Non-pigmented ciliary epithelial cell (primary cell): ENCODE results near the gene AHCYL1.
"Not testable (repeated sequence)": the region's sequence is repeated elsewhere in the genome, so short reads cannot be mapped to it uniquely, and the experiment has no call there.

Source experiments
- DNase-seq: peaks from one replicate; pipeline ENCODE4 v3.0.0-alpha.2; 2010; ENCODE audit warnings: low read depth

Gene AHCYL1

GRCh38 chr1:110002695-110003094 is 18.1 kb downstream of the AHCYL1 start:
- DNase-seq, result no peak

GRCh38 chr1:110003747-110004428 is 19.3 kb downstream of the AHCYL1 start:
- peak; percentile 97 for DNase-seq

- DNase-seq, result no peak
These were observed 20.0 kb downstream of the AHCYL1 start for GRCh38 chr1:110004583-110004982.

- peak; percentile 37 for DNase-seq
These were observed 21.4 kb downstream of the AHCYL1 start for GRCh38 chr1:110005971-110006370.

- no peak for DNase-seq
These were observed 22.0 kb downstream of the AHCYL1 start for GRCh38 chr1:110006516-110006915.

- DNase-seq, result no peak
These were observed 22.7 kb downstream of the AHCYL1 start for GRCh38 chr1:110007046-110007830.

GRCh38 chr1:110008971-110009565 is 24.5 kb downstream of the AHCYL1 start:
- DNase-seq, result no peak

GRCh38 chr1:110011527-110012041 is 27.0 kb downstream of the AHCYL1 start:
- no peak for DNase-seq

GRCh38 chr1:110012100-110012780 is 27.7 kb downstream of the AHCYL1 start:
- no peak for DNase-seq

- DNase-seq, result no peak
These were observed 33.2 kb downstream of the AHCYL1 start for GRCh38 chr1:110017792-110018191.

- DNase-seq, result no peak
These were observed 33.8 kb downstream of the AHCYL1 start for GRCh38 chr1:110018396-110018795.

GRCh38 chr1:110019770-110020169 is 35.2 kb downstream of the AHCYL1 start:
- DNase-seq, result no peak

GRCh38 chr1:110021285-110021684 is 36.7 kb downstream of the AHCYL1 start:
- no peak for DNase-seq

GRCh38 chr1:110024613-110025012 is 40.0 kb downstream of the AHCYL1 start:
- DNase-seq, result no peak

GRCh38 chr1:110030687-110031086 is 46.1 kb downstream of the AHCYL1 start:
- not testable (repeated sequence) for DNase-seq

- DNase-seq, result no peak
These were observed 47.8 kb downstream of the AHCYL1 start for GRCh38 chr1:110032327-110032726.

GRCh38 chr1:110033421-110033820 is 48.9 kb downstream of the AHCYL1 start:
- no peak for DNase-seq

- DNase-seq, result no peak
These were observed 49.5 kb downstream of the AHCYL1 start for GRCh38 chr1:110034040-110034450.

GRCh38 chr1:110034451-110035235 is 50.1 kb downstream of the AHCYL1 start, which contains the start of gene STRIP1:
Gene STRIP1, plus strand, starts transcription at chr1:110034624. Its CDS starts 14 bp downstream, at chr1:110034638.
- DNase-seq, result peak; percentile 85

GRCh38 chr1:110035236-110035752 is 50.7 kb downstream of the AHCYL1 start:
- DNase-seq, result no peak

- DNase-seq, result no peak
These were observed 53.7 kb downstream of the AHCYL1 start for GRCh38 chr1:110038271-110038670.
